HepG2 (cell line): ENCODE measurements around the gene CDC25C. TPM values are rescaled to one million over a fixed set of nuclear protein-coding genes. Genes with fewer than 3 reads are reported as not detected.

Source experiments
- ATAC-seq: fragments of 200-7000 bp; cut with Tn5 transposase; 3 replicates; pipeline ENCODE4 v1.9.1; 2020; ENCODE audit warnings: mild to moderate bottlenecking, moderate library complexity
- BruUV-seq: library from RNA; stranded (reverse); fragments of 400-500 nt; replicated peaks from 2 replicates; lab custom pipeline; 2021; lab: Mats Ljungman, UMichigan
- CTCF ChIA-PET: fragments of 300-600 bp; formaldehyde crosslinking; extraction: SDS; loops from one replicate; lab custom pipeline; 2021; ENCODE audit warnings: low total read pairs, inconsistent platforms, low intra/inter-chr PET ratio; lab: Yijun Ruan, JAX
- POLR2A ChIA-PET: fragments of 350-600 bp; sonication (Branson Sonifier 250); formaldehyde crosslinking; loops from one replicate; lab custom pipeline; 2020; ENCODE audit warnings: antibody characterized with exemption, inconsistent platforms; lab: Yijun Ruan, JAX
- DNase-seq: peaks from one replicate; pipeline ENCODE4 v3.0.0-alpha.2; 2015; ENCODE audit warnings: low spot score
- FAIRE-seq: peaks from 3 replicates; lab custom pipeline; 2011; peaks lifted over from hg19 to GRCh38; lab: Jason Lieb, UNC
- H2AFZ ChIP-seq: one replicate; pipeline ENCODE4 v1.6.1; 2011; ENCODE audit warnings: low read length, inconsistent platforms
- H3K27ac ChIP-seq: fragments of 300-600 bp; 3 replicates; pipeline ENCODE4 v1.8.0; 2011; ENCODE audit warnings: mixed run types, mild to moderate bottlenecking, mixed read lengths, low read length, inconsistent platforms; ENCODE audit not compliant: insufficient read depth; ENCODE audit errors: extremely low read length
- H3K27me3 ChIP-seq, 2 experiments: fragments of 200-600 bp in 1 of 2; 2 replicates in 1 of 2; 3 replicates in 1 of 2; pipeline versions ENCODE4 v1.6.0 to v1.8.0; 2011; ENCODE audit warnings: low read length in 2 of 2, mild to moderate bottlenecking in 2 of 2, moderate library complexity in 2 of 2, inconsistent platforms in 1 of 2; ENCODE audit not compliant: insufficient read depth in 2 of 2, control insufficient read depth in 1 of 2
- H3K36me3 ChIP-seq, 2 experiments: fragments of 200-600 bp in 1 of 2; replicated peaks in 1 of 2; 2 replicates in 1 of 2; 3 replicates in 1 of 2; pipeline versions ENCODE4 v1.5.1 to v1.8.0; 2011; ENCODE audit warnings: low read length in 2 of 2, inconsistent platforms in 1 of 2; ENCODE audit not compliant: insufficient read depth in 2 of 2, control insufficient read depth in 1 of 2
- H3K4me1 ChIP-seq: 2 replicates; pipeline ENCODE4 v1.5.1; 2012; ENCODE audit warnings: low read length, inconsistent platforms; ENCODE audit not compliant: insufficient read depth
- H3K4me2 ChIP-seq: 2 replicates; pipeline ENCODE4 v1.6.0; 2011; ENCODE audit warnings: low read depth, low read length, inconsistent platforms
- H3K4me3 ChIP-seq, 3 experiments: fragments of 200-600 bp in 1 of 3; sonication (generic), shearing (Covaris generic) in 1 of 3; replicated peaks in 1 of 3; 2 replicates each; pipeline ENCODE4 v1.5.1; 2011 to 2016; ENCODE audit warnings: low read length in 3 of 3, inconsistent platforms in 2 of 3, low read depth in 2 of 3, mild to moderate bottlenecking in 2 of 3, control low read depth in 1 of 3, mixed read lengths in 1 of 3; ENCODE audit not compliant: insufficient read depth in 1 of 3
- H3K79me2 ChIP-seq: one replicate; pipeline ENCODE4 v1.6.1; 2011; ENCODE audit warnings: low read length, inconsistent platforms; ENCODE audit not compliant: insufficient read depth
- H3K9ac ChIP-seq: 2 replicates; pipeline ENCODE4 v1.6.0; 2011; ENCODE audit warnings: mild to moderate bottlenecking, low read depth, low read length, inconsistent platforms; ENCODE audit not compliant: insufficient read depth
- H3K9me3 ChIP-seq: 2 replicates; pipeline ENCODE4 v1.5.1; 2012; ENCODE audit warnings: mild to moderate bottlenecking, low read length
- H4K20me1 ChIP-seq: 2 replicates; pipeline ENCODE4 v1.6.0; 2011; ENCODE audit warnings: inconsistent platforms, mild to moderate bottlenecking, low read length, moderate library complexity; ENCODE audit not compliant: insufficient read depth
- ZFYVE20 ChIP-seq: sonication (generic); formaldehyde crosslinking; IDR thresholded peaks from 2 replicates; pipeline ENCODE4 v1.8.0; 2023; ENCODE audit warnings: low read depth, mild to moderate bottlenecking, moderate library complexity, missing genetic modification reagents, borderline replicate concordance
- ZNF18 ChIP-seq: sonication (generic); formaldehyde crosslinking; IDR thresholded peaks from 2 replicates; pipeline ENCODE4 v1.8.0; 2022; ENCODE audit warnings: mild to moderate bottlenecking, missing genetic modification reagents; ENCODE audit not compliant: insufficient replicate concordance
- ZNF83 ChIP-seq: sonication (generic); formaldehyde crosslinking; IDR thresholded peaks from 2 replicates; pipeline ENCODE4 v1.4.0; 2020; ENCODE audit warnings: missing genetic modification reagents, mild to moderate bottlenecking, borderline replicate concordance
- WGBS: methylation state at CpG from one replicate; pipeline ENCODE4 v1.1.6; 2017; ENCODE audit warnings: low lambda C conversion rate; 5-methylcytosine and 5-hydroxymethylcytosine counted together
- in situ Hi-C: cut with HindIII; loops from 2 replicates; pipeline ENCODE4 v1.10.0; 2017; ENCODE audit warnings: low pct_unique_long_range_greater_than_20kb; ENCODE audit not compliant: extremely low pct_ligation_motif_present
- intact Hi-C: fragments of 100-400 bp; cut with micrococcal nuclease; formaldehyde crosslinking; loops from one replicate; pipeline ENCODE4 v1.10.0; 2022; ENCODE audit not compliant: unreplicated experiment
- polyA plus RNA-seq, 8 experiments: library from polyadenylated mRNA; depleted of rRNA in 3 of 8; stranded (reverse) in 7 of 8; unstranded in 1 of 8; fragments of >200 nt; fragmentation: Illumina TruSeq in 4 of 8; extraction: Trizol in 4 of 8; gene quantifications; 2 replicates each; pipeline versions ENCODE4 v1.2.1 to v1.2.3, GENCODE V29; 2011 to 2016; ENCODE audit warnings: low read depth in 4 of 8, missing spikeins in 1 of 8, mixed read lengths in 1 of 8; ENCODE audit not compliant: insufficient read depth in 1 of 8
- total RNA-seq, 5 experiments: library from RNA; depleted of rRNA; stranded (reverse); fragments of >200 nt; fragmentation: Illumina TruSeq; extraction: Trizol; gene quantifications; 2 replicates each; pipeline ENCODE4 v1.2.3, GENCODE V29; 2016; ENCODE audit warnings: low read depth in 1 of 5
- TF ChIP-seq, protein P1 (sequence below): sonication (generic); formaldehyde crosslinking; IDR thresholded peaks from 2 replicates; pipeline ENCODE4 v1.8.1; 2023; ENCODE audit warnings: mild to moderate bottlenecking, missing genetic modification reagents
- TF ChIP-seq, protein P2 (sequence below), 2 experiments: fragments of 450-650 bp in 1 of 2; sonication (generic) in 1 of 2; formaldehyde crosslinking in 1 of 2; IDR thresholded peaks; 2 replicates each; pipeline versions ENCODE4 v1.6.1 to v1.8.0; 2016 to 2022; ENCODE audit warnings: antibody characterized with exemption in 1 of 2, mild to moderate bottlenecking in 1 of 2, missing genetic modification reagents in 1 of 2

Gene CDC25C
- total and polyA plus RNA-seq, 2 of the 13 experiments (the other 11 are each of a cell fraction or from before 2014, with no cell fraction given) = 17.7 to 27.6 TPM

DNA sequence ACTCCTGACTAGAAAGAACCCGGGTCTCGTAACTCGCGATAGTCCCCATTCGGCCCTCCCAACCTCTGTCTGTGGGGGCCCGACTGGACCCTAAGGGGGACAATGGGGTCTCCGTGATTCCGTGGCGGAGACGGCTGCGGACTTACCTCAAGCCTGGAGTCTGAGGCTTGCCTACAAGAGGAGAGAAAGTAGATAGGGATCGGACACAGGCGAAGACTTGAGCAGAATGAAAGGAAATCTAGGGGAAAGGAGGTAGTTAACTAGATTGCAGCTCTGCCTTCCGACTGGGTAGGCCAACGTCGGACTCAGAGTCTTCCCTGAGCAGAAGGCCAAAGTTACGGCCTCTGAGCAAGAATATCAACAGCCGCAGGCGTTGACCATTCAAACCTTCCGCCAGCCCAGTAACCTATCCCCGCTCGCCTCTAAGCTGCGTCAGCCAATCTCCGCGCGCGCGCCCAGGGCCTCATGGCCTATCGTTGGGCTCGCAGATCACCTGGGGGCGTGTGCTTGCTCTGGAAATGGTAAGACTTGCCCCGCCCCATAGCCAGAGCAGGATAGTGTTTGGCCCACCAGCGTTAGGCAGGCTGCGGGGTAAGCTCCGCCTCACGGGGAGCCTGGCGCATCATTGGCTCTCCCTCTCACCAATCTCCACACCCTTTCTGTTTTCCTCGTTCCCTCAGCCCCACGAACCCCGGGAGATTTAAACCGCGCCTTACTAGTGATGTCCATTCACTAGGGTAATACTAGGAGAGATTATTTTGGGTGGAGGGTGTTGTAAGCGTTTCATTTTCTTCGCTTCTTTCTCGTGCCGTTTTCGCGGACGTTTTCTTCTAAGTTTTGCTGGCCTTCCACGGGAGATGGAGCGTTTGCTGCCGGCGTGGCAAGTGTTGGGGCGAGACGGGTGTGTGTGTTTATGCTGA is at the start of gene CDC25C (continued):
- TF ChIP-seq ZNF18 (CRISPR knock-in tag) = no peak
- TF ChIP-seq ZNF83 = no peak

GRCh38 chr5:138372653-138373052 is 41.0 kb upstream of the CDC25C start:
- FAIRE-seq (no peak), ATAC-seq (no peak), DNase-seq (no peak)
- H3K79me2 ChIP-seq = peaks cover 36% of the 10 kb centered on the region
- H3K9ac ChIP-seq = no peak overlapping the region
- H2AFZ ChIP-seq = no peak overlapping the region
- no TSS peak for BruUV-seq
- H3K36me3 ChIP-seq = peaks cover 2 to 31% of the 10 kb centered on the region in 2 experiments; a peak in 3 of 5 replicates
- H3K4me1 ChIP-seq = peaks cover 11% of the 10 kb centered on the region
- H3K4me2 ChIP-seq = no peak overlapping the region
- no peaks in the 10 kb centered on the region for H3K9me3 ChIP-seq
- no peak overlapping the region for H3K4me3 ChIP-seq
- in situ Hi-C loops = no loop called here
- ChIA-PET CTCF (no interaction called here), POLR2A (interaction anchor here (1.6 kb wide), 1 partner anchor 41 kb away, joined by 3 read pairs; the partner anchor contains the start of gene CDC25C)
- H3K27me3 ChIP-seq = no peaks in the 10 kb centered on the region
- intact Hi-C loops = no loop called here
- H4K20me1 ChIP-seq = no peaks in the 10 kb centered on the region
- 80% methylated on average over 5 of the region's 5 CpGs for WGBS
- H3K27ac ChIP-seq = no peak overlapping the region
- TF ChIP-seq, protein P1, sequence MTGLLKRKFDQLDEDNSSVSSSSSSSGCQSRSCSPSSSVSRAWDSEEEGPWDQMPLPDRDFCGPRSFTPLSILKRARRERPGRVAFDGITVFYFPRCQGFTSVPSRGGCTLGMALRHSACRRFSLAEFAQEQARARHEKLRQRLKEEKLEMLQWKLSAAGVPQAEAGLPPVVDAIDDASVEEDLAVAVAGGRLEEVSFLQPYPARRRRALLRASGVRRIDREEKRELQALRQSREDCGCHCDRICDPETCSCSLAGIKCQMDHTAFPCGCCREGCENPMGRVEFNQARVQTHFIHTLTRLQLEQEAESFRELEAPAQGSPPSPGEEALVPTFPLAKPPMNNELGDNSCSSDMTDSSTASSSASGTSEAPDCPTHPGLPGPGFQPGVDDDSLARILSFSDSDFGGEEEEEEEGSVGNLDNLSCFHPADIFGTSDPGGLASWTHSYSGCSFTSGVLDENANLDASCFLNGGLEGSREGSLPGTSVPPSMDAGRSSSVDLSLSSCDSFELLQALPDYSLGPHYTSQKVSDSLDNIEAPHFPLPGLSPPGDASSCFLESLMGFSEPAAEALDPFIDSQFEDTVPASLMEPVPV (CRISPR knock-in tag) = no peak
- TF ChIP-seq, protein P2, sequence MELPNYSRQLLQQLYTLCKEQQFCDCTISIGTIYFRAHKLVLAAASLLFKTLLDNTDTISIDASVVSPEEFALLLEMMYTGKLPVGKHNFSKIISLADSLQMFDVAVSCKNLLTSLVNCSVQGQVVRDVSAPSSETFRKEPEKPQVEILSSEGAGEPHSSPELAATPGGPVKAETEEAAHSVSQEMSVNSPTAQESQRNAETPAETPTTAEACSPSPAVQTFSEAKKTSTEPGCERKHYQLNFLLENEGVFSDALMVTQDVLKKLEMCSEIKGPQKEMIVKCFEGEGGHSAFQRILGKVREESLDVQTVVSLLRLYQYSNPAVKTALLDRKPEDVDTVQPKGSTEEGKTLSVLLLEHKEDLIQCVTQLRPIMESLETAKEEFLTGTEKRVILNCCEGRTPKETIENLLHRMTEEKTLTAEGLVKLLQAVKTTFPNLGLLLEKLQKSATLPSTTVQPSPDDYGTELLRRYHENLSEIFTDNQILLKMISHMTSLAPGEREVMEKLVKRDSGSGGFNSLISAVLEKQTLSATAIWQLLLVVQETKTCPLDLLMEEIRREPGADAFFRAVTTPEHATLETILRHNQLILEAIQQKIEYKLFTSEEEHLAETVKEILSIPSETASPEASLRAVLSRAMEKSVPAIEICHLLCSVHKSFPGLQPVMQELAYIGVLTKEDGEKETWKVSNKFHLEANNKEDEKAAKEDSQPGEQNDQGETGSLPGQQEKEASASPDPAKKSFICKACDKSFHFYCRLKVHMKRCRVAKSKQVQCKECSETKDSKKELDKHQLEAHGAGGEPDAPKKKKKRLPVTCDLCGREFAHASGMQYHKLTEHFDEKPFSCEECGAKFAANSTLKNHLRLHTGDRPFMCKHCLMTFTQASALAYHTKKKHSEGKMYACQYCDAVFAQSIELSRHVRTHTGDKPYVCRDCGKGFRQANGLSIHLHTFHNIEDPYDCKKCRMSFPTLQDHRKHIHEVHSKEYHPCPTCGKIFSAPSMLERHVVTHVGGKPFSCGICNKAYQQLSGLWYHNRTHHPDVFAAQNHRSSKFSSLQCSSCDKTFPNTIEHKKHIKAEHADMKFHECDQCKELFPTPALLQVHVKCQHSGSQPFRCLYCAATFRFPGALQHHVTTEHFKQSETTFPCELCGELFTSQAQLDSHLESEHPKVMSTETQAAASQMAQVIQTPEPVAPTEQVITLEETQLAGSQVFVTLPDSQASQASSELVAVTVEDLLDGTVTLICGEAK (IDR thresholded peaks at IDR 0.05) = no peak
- TF ChIP-seq, protein P2 (CRISPR knock-in tag; IDR thresholded peaks at IDR 0.05) = no peak
- TF ChIP-seq ZFYVE20 (CRISPR knock-in tag) = no peak
